Testis (tissue), 2 donors: ENCODE results near the gene C15orf61.

ENCODE experiments used
- POLR2A ChIP-seq: fragments of 450-650 bp; IDR thresholded peaks from one replicate; pipeline ENCODE4 v1.6.1; 2017; ENCODE audit warnings: antibody characterized with exemption, mild to moderate bottlenecking, moderate library complexity
- TF ChIP-seq, protein P1 (sequence below), 3 experiments: fragments of 450-650 bp in 2 of 3; fragments of 200-600 bp in 1 of 3; sonication (generic) in 1 of 3; IDR thresholded peaks; one replicate each; pipeline ENCODE4 v1.5.1; 2016 to 2019; ENCODE audit warnings: antibody characterized with exemption in 3 of 3, mild to moderate bottlenecking in 2 of 3, moderate library complexity in 1 of 3

DNA sequence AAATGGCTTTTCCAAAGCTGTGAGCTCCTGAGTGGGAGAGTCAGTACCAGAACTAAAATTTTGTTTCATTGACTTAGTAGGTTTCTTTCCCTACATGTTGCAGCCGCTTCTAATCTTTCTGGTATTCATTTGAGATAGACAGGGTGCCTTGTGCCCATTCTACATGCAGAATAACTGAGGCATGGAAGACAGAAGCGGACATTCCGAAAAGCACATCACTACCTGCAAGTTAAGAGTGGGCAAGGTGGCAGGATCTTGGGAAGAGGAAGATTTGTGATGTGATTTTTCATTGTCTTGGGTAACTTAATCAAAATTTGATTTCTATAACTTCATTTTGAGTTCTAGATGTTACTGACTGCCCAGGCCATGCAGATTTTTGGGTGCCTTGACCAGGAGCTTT, 23.5 kb downstream of the C15orf61 start:
- TF ChIP-seq, protein P1, sequence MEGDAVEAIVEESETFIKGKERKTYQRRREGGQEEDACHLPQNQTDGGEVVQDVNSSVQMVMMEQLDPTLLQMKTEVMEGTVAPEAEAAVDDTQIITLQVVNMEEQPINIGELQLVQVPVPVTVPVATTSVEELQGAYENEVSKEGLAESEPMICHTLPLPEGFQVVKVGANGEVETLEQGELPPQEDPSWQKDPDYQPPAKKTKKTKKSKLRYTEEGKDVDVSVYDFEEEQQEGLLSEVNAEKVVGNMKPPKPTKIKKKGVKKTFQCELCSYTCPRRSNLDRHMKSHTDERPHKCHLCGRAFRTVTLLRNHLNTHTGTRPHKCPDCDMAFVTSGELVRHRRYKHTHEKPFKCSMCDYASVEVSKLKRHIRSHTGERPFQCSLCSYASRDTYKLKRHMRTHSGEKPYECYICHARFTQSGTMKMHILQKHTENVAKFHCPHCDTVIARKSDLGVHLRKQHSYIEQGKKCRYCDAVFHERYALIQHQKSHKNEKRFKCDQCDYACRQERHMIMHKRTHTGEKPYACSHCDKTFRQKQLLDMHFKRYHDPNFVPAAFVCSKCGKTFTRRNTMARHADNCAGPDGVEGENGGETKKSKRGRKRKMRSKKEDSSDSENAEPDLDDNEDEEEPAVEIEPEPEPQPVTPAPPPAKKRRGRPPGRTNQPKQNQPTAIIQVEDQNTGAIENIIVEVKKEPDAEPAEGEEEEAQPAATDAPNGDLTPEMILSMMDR (IDR thresholded peaks at IDR 0.05): no peak
- no peak for TF ChIP-seq POLR2A
